ENCODE data around the gene TMEM240.
A peak's percentile ranks its signal among the peaks of the same experiment; 100 is the strongest.
"Not testable (repeated sequence)": the region's sequence is repeated elsewhere in the genome, so short reads cannot be mapped to it uniquely, and the experiment has no call there.

Gene TMEM240

GRCh38 chr1:1556961-1557360, 16.5 kb upstream of the TMEM240 start:
- not testable (repeated sequence) for DNase-seq

GRCh38 chr1:1556505-1556904, 16.1 kb upstream of the TMEM240 start:
- DNase-seq = no peak

GRCh38 chr1:1554926-1555915, 14.8 kb upstream of the TMEM240 start:
- no peak for DNase-seq

GRCh38 chr1:1554550-1554925, 14.1 kb upstream of the TMEM240 start:
- no peak for DNase-seq

GRCh38 chr1:1553821-1554494, 13.5 kb upstream of the TMEM240 start:
- no peak for DNase-seq

GRCh38 chr1:1552263-1552639, 11.8 kb upstream of the TMEM240 start:
- DNase-seq = no peak

- no peak for DNase-seq
Observed at GRCh38 chr1:1551524-1552262, 11.3 kb upstream of the TMEM240 start.

- peak; percentile 31 for DNase-seq
Observed at GRCh38 chr1:1550591-1551432, 10.4 kb upstream of the TMEM240 start.

- no peak for DNase-seq
Observed at GRCh38 chr1:1550087-1550486, 9.7 kb upstream of the TMEM240 start.

- no peak for DNase-seq
Observed at GRCh38 chr1:1548591-1548990, 8.2 kb upstream of the TMEM240 start.

- no peak for DNase-seq
Observed at GRCh38 chr1:1547476-1547875, 7.1 kb upstream of the TMEM240 start.

- DNase-seq = no peak
Observed at GRCh38 chr1:1547011-1547410, 6.6 kb upstream of the TMEM240 start.

- DNase-seq = no peak
Observed at GRCh38 chr1:1545946-1546737, 5.7 kb upstream of the TMEM240 start.

GRCh38 chr1:1544544-1544943, 4.1 kb upstream of the TMEM240 start:
- DNase-seq = no peak

- DNase-seq = peak; percentile 15
Observed at GRCh38 chr1:1543706-1544099, 3.3 kb upstream of the TMEM240 start.

GRCh38 chr1:1542766-1543705, 2.6 kb upstream of the TMEM240 start:
- DNase-seq = no peak

- no peak for DNase-seq
Observed at GRCh38 chr1:1541956-1542765, 1.7 kb upstream of the TMEM240 start.

GRCh38 chr1:1540818-1541628, 599 bp upstream of the TMEM240 start:
- no peak for DNase-seq

Measured in hematopoietic multipotent progenitor cell treated with erythropoietin and hydrocortisone succinate and interleukin-3 and kit ligand, for 8 days (in vitro differentiated cells).